Fibroblast of gingiva (primary cell): ENCODE results near the gene FMN1.
"Not testable (repeated sequence)": the region's sequence is repeated elsewhere in the genome, so short reads cannot be mapped to it uniquely, and the experiment has no call there.

Experiments
- DNase-seq: peaks from one replicate; pipeline ENCODE4 v3.0.0-alpha.2; 2011; ENCODE audit warnings: low read depth

Gene FMN1

DNA sequence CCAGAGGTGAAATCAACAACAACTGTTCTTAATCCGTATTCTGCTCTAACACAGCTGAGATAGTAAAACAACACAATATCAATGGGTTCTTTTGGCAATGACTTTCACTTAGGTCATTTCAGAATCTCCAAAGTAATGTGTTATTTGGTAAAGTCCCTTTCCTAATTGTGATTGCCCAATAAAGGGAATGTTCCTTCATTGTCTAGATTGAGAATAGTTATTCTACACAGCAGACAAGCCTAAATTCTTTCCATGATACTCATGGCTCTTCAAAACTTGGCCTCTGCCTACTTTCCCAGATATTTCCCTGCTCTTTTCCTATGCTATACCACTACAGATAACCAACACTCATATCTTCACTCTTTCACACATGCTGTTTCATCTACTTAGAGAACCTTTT, 219.8 kb downstream of the FMN1 start:
- DNase-seq = peak; percentile 81

DNA sequence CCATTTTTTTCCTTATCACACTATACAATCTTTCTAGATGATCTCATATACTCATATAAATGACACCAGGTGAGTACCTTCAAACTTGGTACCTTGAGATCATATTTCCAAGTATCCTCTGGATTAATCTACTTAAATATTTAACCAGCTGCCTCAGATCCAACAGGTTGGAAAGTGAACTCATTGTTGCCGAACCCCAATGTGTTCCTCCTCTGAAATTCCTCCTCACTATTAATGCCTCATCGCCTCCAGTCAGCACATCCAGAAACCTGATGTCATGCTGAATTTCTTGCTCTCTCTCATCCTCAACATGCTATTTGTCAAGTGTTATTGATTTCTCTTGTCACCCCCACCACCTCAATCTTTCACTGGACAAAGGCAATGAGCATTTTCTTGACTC, 221.8 kb downstream of the FMN1 start:
- DNase-seq = no peak

DNA sequence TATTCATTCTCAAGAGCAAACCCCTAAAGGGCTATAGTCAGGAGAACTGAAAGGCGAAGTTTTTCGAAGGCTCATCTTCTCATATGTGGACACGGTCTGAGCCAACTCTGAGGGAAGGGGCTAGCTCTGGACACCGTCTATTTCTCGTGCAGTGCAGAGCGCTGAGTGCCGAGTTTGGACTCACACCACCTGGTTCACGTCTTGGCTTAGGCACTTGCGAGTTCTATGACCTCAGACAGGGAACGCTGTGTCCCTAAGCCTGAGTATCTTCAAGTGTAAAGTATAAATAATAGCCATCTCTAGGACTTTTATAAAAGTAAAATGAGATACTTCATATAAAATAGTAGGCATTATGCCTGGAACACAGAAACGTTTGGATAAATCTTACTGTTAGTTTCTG, 223.7 kb downstream of the FMN1 start:
- no peak for DNase-seq

DNA sequence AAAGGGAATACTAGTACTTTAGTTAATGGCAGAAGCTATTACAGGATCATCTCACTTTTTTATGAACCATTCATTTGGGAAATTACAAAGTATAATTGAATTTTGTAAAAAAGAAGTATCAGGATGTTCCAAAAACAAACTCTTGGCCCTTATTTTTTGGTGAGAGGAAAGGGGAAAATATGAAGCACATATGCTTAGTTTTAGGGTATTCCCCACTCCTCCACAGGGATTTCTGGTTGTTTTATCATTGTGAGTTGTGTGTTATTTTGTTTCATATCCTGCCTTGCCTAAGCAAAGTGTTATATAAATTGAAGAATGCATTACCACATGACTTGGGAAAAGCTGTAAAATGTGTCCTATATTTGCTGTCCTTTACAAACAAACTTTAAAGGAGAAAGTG, 227.0 kb downstream of the FMN1 start:
- DNase-seq = no peak

DNA sequence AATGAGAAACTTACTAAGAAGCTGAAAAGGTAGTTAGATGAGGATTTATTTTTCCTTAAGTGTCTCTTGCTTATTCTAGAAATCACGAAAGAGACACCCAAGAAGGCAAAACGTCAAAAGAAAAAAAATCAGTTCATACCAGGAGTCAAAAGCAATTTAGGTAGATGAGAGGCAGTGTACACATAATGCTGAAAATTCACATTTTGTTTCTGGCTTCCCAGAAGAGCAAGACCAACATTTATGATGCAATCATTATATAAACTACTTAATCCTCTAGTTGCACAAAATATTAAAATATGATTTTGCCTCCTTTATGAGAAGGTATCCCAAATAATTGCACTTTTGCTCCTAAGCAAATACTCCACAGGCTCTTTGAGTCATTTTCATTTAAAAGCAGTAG, 228.0 kb downstream of the FMN1 start:
- DNase-seq = peak; percentile 81

DNA sequence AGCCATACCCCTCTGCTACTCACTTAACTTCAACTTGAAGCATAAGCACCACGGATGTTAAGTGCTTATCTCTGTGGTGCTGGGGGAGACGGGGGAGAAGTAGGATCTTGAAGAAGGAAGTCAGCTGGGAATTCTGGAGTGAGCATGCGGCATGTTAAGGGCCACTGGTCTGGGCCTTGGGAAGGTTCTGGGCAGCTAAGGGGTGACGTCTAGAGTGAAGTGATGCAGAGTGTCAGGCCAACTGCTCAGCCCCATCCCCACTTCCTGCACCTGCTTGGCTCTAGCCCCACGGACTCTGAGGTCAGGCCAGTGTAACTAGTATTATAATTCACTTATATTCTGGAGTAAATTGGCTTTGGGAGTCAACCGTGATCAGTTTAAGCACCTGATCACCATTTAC, 228.6 kb downstream of the FMN1 start:
- DNase-seq = no peak

DNA sequence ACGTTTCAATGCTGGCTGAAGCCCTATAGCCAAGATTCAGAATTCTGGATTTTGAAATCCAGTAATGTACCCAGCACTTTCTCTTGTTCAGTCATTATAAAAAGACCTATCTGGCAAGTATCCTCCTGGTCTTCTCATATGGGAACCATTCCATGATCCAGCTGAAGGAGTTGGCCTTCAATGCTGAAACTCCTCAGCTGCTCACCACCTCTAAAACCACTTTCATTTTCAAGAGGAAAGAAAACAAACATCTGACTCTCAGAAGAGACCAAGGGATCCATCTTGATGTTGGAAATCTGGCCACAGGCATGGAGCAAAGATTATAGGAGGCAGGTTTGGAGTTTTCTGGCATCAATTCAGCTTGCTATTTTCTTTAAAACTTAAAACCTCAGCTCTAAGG, 235.4 kb downstream of the FMN1 start:
- DNase-seq = peak; percentile 62

DNA sequence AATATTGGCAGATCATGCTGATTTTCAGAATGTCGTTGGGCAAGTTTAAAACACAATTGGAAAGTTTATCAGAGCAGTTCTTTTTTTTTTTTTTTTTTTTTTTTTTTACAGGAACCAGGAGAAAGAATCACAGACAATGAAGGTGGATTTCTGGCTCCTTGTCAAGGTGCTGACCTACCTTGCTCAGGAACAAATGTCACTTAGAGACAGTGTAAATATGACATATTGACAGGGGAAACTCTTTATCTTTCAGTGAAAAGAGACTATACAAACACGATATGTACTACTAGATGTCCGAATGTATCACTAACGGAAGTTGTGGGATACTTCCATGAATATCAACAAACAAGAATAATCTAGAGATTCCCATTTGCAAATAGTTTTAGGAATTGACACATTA, 237.3 kb downstream of the FMN1 start:
- DNase-seq = no peak

DNA sequence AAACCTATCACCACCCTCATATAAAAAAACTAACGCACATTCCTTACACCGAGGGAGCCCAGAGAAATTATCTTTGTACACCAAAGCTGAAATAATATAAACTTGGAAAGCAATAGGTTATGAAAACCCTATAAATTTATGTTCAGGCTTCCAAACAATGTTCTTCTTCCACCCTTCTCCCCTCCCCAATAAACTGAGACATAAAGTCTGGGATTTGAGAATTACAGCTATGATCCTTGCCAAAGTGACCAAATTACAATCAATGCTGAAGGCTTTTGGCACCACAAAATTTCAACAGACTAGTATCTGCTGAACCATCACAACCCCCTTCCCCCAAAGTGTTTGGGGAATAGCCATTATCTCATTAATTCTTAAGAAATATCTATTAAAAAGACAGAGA, 237.8 kb downstream of the FMN1 start:
- peak; percentile 27 for DNase-seq

DNA sequence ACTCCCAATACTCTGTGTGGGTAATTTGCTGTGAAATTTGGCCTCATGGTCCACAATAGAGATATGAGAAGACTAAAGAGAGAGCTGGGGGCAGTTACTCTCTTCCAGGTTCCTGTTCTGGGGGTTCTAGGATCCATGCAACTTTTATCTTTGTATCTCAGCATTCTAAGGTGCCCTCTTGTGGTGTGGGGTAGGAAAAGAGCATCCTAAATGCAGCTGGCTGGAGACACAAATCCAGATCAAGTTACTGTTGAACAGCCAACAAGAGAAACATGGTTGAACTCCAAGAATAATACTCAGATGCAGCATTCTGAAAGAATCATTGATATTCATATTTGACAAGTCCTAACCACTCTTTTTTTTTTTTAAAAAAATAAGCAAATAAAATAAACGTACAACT, 238.5 kb downstream of the FMN1 start:
- peak; percentile 94 for DNase-seq

DNA sequence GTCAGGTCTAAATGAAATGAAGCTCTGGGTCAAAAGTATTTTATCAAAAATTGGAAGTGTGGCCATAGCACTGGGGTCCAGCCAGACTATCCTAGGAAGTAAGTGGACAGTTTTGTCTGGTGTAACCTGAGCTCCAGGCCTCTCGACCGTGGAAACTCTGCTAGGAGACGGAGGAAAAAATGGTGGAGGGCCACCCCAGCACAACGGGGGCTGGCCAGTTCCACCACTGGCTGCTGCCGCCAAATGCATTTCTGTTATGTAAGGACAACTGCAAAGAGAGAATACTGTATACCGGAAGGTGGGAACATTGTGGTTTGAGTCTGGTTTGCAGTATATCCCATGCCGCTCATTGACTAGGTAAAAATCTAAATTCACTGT, 241.0 kb downstream of the FMN1 start:
- DNase-seq = no peak

DNA sequence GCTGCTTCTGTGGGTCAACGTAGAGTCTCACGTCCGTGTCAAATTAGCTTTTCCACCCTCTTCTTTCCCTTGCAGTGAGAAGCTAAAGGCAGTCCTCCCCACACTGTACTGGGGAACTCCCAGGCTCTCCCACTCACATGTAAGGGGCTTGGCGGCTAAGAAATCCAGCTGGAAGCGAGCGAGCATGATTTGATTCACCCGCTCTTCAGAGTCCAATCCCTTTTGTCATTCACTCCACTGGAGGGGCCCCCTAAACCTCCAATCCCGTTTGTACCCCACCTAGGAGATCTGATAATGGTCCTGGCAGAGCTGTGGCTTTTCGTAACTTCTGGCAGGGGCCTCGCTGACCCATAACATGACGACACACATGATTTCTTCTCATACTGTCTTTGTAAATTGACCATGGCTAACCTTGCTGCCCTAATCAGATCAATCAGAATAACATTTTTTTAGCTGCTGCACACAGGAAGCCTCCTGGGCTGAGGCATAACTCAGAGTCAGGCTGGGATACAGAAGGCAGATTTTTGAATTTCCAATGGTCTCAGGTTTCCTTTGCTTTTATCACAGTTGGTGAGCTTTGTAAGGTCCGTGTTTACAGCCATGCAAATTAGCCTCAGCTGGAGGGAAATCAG, 241.5 kb downstream of the FMN1 start:
- no peak for DNase-seq

DNA sequence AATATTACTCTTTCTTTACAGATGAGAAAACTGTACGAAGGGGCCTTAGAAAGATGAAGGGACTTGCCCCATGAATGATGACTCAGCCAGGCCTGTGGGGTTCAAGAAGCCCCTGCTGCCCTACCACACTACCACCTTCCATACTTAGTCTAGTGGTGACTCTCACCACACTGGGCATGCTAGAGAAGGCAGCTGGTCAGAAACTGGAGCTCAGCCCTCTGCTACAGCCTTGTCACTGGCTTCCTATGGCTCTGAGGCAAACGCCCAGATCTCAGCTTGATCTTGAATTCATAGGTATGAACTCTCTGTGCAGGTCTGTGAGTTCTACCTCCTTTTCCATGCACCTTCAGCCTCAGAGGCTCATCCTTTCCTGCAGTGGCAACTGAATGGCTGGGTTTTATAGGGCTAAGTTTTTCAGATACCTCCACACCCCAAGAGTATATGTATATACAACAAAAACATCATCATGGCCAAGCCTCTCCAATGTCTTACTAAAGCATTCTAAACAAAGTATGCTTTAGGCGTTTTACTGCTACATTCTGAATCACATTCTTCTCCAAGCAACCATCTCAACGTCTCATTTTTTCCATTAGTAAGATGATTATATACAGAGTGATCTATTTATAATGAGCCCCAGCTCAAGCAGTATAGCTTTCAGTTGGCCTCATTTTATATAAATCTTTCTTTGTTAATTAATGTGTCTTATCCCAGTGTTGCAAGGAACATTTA, 242.6 kb downstream of the FMN1 start:
- peak; percentile 56 for DNase-seq

DNA sequence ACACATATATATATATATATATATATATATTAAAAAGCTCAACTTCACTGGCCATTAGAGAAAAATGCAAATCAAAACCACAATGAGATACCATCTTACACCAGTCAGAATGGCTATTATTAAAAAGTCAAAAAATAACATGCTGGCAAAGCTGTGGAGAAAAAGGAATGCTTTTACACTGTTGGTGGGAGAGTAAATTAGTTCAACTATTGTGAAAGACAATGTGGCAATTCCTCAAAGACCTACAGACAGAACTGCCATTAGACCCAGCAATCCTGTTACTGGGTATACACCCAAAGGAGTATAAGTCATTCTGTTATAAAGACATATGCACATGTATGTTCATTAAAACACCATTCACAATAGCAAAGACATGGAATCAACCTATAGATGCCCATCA, 244.5 kb downstream of the FMN1 start:
- DNase-seq = not testable (repeated sequence)

DNA sequence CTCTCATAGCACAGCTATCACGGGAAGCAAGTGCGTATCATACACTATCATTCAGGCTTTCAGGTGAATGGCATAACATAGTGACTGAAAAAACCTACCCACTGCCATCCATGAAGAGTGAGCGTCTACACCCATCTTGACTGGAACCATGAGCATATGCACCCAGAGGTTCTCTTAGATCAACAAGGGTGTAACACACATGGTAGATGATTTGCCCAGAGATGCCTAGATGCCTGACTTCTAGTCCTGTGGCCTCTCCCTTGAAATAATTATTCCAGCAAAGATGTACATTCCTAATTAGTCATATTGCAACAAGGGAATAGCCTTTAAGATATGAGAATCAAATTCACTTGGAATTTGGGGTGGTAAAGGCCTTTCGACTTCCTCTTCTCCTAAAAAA, 248.3 kb downstream of the FMN1 start:
- no peak for DNase-seq

DNA sequence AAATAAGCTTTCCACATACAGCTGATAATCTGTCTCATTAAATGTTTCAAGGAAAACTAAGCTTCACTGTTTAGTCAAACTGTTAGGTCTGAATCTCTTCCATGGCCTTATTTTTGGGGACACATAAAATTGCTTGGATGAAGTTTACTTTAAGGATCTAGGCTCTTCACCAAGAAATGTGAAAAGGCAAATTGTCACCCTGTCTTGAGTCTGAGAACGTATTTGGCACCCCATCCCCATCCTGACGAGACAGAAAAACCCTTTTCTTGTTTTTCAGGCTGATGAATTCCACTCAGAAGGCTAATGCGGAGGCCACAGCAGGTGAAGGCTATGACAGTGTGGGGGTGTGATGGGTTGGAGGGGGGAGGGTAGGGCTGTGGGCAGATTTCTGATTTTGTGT, 250.1 kb downstream of the FMN1 start:
- DNase-seq = no peak

DNA sequence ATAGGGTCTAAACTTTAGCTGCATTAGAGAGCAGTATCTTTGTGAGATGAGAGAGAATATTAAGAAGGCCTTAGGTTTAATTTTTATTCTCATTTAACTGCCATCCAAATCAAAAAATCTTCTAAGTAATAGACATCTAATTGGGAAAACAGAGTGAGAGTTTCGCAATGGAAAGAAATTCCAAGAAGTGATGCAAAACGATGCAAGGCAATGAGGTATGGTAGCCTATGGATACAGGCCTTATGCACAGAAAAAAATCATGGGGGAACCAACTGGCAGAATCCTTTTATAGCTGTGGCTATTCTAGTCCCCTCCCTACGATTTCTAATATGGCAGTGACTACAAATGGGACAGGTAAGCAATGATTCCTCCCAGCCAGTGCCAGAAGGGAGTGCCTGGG, 250.8 kb downstream of the FMN1 start:
- peak; percentile 42 for DNase-seq

DNA sequence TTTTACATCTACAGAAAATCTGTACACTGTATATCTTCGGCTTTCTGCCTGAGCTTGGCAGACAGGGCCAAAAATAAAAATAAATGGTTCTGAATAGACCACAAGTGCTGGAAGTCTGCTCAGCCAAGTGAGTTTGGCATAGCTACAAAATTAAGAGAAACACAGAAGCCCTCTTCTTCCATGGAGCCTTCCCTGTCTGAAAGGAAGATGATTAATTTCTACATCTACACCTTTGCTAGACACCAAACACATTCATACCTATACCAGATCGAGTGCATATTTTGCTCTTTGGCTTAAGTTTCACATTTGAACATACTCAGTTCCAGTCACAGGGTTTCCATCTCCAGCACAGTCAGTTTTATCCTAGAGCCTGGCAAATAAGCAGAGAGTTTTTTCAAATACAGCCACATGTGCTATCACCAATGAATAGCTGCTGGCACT, 252.1 kb downstream of the FMN1 start:
- no peak for DNase-seq

DNA sequence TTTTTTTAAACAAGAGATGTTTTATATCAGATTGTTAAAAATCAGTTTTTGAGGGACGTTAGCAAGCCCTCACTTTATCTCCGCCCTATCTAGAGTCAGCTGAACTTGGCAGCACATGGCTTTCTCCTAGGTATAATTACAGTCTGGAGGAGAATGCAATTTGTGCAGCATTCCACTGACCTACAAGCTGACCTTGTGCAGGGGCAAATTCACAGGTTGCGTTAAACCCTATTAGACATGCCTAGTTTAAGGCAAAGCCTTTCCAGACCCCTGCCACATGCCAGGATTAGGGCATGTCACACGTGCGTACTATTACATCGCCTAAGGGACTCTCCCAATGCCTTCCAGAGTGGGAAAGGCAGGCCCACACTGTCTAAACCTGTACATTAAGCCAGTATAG, 252.7 kb downstream of the FMN1 start:
- no peak for DNase-seq

DNA sequence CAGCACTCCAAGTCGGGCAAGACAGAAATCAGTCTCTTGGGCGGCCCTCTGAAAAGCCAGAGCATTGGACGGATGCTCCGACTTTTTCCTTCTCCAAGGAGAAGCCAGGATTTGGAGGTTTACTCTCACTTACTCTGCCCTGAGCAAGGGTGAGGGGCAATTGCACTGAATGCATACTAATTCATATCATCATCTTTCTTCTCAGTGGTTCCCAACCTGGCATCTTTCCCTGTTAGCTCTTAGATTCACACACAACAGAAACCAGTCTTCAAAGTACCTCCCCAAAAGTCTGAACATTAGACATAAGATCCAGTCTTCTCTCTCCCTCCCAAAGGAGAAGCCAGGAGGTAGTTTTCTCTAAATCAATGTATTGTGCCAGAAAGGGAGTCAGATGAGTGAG, 257.5 kb downstream of the FMN1 start:
- DNase-seq = no peak

DNA sequence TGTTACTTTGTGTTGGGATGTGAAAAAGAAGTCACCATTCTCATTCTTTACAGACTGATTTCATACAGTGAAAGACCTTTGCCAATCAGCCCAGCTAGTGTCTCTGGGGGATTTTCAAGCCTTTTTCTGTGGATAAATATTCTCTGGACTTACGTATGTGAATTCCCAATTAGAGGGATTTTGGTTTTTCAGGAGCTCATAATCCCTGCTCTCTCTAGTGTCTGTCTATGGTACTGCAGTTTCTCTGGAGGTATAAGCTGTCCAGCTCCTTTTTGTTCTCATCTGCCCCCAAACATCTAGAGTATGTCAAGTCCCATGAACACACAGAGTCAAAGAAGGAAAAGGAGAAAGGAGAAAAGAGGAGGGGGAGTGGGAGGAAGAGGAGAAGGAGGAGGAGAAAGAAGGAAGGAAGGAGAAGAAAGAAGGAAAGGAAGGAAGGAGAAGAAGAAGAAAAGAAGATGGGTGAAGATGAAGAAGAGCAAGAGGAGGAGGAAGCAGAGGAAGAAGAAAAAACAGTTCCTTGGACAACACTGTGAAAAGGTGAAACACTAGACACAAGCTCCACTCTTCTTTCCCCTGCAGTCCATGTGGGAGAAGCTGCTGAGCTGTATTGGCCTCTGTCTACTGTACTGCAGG, 258.1 kb downstream of the FMN1 start:
- DNase-seq = peak; percentile 88

DNA sequence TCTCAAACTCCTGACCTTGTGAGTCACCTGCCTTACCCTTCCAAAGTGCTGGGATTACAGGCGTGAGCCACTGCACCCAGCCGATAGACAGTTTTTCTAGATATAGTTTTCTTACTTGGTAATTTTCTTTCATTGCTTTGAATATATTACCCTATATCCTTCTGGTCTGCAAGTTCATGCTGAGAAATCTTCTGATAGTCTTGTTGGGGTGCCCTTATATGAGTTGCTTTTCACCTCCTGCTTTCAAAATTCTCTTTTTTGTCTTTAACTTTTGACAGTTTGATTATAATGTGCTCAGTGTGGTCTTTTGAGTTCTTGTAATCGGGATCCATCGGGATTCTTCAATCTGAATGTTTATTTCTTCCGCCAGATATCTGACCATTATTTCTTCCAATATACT, 259.4 kb downstream of the FMN1 start:
- DNase-seq = no peak

DNA sequence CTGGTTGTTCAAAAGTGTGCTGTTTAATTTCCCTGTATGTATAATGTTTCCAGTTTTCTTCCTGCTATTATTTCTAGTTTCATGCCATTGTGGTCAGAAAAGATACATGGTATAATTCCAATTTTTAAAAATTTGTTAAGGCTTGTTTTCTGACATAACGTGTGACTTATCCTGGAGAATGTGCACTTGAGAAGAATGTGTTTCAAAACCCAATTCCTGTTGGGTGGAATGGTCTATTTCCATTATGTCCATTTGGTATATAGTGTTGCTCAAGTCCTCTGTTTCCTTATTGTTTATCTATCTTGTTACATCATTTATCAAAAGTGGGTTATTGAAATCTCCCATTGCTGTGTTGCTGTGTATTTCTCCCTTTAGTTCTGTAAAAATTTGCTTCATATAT, 261.3 kb downstream of the FMN1 start:
- DNase-seq = peak; percentile 60

DNA sequence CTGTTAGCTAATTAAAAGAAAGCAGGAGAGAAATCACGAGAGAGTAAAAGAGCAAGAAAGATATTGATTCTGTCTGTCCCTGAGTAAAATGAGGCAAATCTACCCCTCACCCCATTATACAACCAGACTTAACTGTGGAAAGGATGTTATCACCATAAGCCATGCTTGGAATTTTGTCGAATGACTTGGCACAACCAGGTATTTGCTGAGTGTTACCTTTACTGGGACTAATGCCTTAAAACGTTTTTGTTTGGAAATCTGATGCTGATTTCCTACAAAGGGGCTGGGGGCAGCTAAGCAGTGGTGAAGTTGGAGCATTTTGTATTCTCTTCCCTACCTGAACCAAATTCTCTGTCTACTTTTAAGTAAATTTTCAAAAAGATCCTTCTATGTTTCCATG, 265.6 kb downstream of the FMN1 start:
- DNase-seq = no peak
